ENCODE results near the gene WDPCP.

Gene WDPCP

DNA sequence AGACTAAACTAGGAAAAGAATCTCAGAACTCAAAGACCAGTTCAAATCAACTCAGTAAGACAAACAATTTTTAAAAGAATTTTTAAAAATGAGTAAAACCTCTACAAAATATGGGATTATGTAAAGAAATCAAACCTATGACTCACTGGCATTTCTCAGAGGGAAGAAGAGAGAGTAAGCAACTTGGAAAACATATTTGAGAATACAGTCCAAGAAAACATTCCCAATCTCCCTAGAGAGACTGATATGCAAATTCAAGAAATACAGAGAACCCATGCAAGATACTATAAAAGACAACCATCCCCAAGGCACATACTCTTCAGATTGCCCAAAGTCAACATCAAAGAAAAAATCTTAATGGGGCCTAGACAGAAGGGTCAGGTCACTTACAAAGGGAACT is 162.7 kb downstream of the WDPCP start:
- Histone ChIP-seq H3K4me3 (ENCODE audit: low read length) (no peak overlapping the region), H3K4me2 (ENCODE audit: low read length) (no peak overlapping the region), H3K27me3 (ENCODE audit: control insufficient read depth, low read length) (no peaks in the 10 kb centered on the region), H3F3A (ENCODE audit: control insufficient read depth, insufficient read depth) (no peaks in the 10 kb centered on the region), H3K36me3 (ENCODE audit: control insufficient read depth, low read length) (no peaks in the 10 kb centered on the region), H4K20me1 (ENCODE audit: control insufficient read depth, insufficient read depth, low read depth, low read length) (no peaks in the 10 kb centered on the region), H3K27ac (ENCODE audit: low read depth, low read length) (no peak overlapping the region), H3K9me2 (replicated peaks; ENCODE audit: control insufficient read depth, low read length) (no peaks in the 10 kb centered on the region), H3K9me3 (ENCODE audit: control insufficient read depth, insufficient read depth, low read length) (no peaks in the 10 kb centered on the region), H3K79me2 (ENCODE audit: control insufficient read depth, low read length) (no peaks in the 10 kb centered on the region), H3K4me1 (ENCODE audit: control insufficient read depth, low read length) (0 out of 2 replicates have a peak, but pooled peaks cover 3% of the 10 kb centered on the region)
- TF ChIP-seq, protein P1, sequence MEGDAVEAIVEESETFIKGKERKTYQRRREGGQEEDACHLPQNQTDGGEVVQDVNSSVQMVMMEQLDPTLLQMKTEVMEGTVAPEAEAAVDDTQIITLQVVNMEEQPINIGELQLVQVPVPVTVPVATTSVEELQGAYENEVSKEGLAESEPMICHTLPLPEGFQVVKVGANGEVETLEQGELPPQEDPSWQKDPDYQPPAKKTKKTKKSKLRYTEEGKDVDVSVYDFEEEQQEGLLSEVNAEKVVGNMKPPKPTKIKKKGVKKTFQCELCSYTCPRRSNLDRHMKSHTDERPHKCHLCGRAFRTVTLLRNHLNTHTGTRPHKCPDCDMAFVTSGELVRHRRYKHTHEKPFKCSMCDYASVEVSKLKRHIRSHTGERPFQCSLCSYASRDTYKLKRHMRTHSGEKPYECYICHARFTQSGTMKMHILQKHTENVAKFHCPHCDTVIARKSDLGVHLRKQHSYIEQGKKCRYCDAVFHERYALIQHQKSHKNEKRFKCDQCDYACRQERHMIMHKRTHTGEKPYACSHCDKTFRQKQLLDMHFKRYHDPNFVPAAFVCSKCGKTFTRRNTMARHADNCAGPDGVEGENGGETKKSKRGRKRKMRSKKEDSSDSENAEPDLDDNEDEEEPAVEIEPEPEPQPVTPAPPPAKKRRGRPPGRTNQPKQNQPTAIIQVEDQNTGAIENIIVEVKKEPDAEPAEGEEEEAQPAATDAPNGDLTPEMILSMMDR (IDR thresholded peaks at IDR 0.05; ENCODE audit: low read depth, low read length, poor library complexity, severe bottlenecking), result no peak
- no peak for TF ChIP-seq EZH2phosphoT487 (IDR thresholded peaks at IDR 0.05; ENCODE audit: borderline replicate concordance, low read length)

DNA sequence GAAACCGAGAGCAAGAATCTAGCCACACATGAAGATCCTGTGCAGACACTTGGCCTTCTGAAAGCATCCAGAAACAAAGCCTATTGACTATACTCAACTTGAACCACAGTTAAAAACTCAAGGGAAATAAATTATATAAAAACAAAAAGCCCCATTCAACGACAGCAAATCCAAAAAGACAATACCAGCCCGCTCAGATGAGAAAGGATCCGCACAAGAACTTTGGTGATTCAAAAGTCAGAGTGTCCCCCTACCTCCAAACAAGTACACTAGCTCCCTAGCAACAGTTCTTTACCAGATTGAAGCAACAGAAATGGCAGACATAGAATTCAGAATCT is 163.2 kb downstream of the WDPCP start:
- no peak overlapping the region for H3K4me2 ChIP-seq (ENCODE audit: low read length)
- TF ChIP-seq, protein P1 (IDR thresholded peaks at IDR 0.05; ENCODE audit: low read depth, low read length, poor library complexity, severe bottlenecking), result no peak
- TF ChIP-seq EZH2phosphoT487 (IDR thresholded peaks at IDR 0.05; ENCODE audit: borderline replicate concordance, low read length), result no peak
- H3F3A ChIP-seq (ENCODE audit: control insufficient read depth, insufficient read depth), result no peaks in the 10 kb centered on the region
- H3K27me3 ChIP-seq (ENCODE audit: control insufficient read depth, low read length), result no peaks in the 10 kb centered on the region
- H3K36me3 ChIP-seq (ENCODE audit: control insufficient read depth, low read length), result no peaks in the 10 kb centered on the region
- 0 out of 2 replicates have a peak, but pooled peaks cover 3% of the 10 kb centered on the region for H3K4me1 ChIP-seq (ENCODE audit: control insufficient read depth, low read length)
- H3K9me3 ChIP-seq (ENCODE audit: control insufficient read depth, insufficient read depth, low read length), result no peaks in the 10 kb centered on the region
- H4K20me1 ChIP-seq (ENCODE audit: control insufficient read depth, insufficient read depth, low read depth, low read length), result no peaks in the 10 kb centered on the region
- H3K79me2 ChIP-seq (ENCODE audit: control insufficient read depth, low read length), result no peaks in the 10 kb centered on the region
- no peaks in the 10 kb centered on the region for H3K9me2 ChIP-seq (replicated peaks; ENCODE audit: control insufficient read depth, low read length)
- H3K4me3 ChIP-seq (ENCODE audit: low read length), result no peak overlapping the region
- H3K27ac ChIP-seq (ENCODE audit: low read depth, low read length), result no peak overlapping the region

DNA sequence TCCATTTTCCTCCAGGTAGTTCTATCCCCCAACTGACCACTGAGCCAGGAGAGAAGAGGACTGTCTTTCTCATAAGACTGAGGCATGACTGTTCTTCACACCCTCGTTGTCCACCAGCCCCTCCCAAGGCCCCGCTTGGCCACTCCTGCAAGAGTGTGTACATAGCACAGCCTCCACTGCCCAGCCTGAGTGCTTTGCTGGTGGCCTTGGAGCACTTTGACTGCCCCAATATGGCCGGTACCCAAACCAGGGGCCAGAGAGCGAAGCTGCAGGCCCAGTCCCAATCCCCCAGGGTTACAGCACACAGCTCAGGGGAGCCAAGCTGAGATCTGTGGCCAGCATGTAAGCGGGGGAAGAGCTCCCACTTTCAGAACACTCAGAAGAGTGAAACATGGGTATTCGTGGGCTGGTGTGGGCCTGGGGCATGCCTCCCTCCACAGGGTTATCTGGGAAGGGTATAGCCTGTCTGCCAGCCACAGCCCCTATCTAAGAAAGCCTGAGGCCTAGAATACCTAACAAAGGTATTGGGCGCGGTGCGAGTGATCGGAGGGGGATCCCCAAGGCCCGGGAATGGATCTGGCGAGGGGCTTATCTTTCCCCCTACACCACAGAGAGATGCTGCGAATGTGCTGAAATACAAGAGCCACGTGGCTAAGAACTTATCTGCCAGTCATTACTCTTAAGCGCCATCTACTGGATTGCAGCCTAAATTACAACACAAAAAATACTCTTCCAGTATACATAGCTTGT is 163.8 kb downstream of the WDPCP start:
- Histone ChIP-seq H3K36me3 (ENCODE audit: control insufficient read depth, low read length) (no peaks in the 10 kb centered on the region), H3K9me2 (replicated peaks; ENCODE audit: control insufficient read depth, low read length) (no peaks in the 10 kb centered on the region), H3K79me2 (ENCODE audit: control insufficient read depth, low read length) (no peaks in the 10 kb centered on the region), H3K27me3 (ENCODE audit: control insufficient read depth, low read length) (no peaks in the 10 kb centered on the region), H3K27ac (ENCODE audit: low read depth, low read length) (no peak overlapping the region), H4K20me1 (ENCODE audit: control insufficient read depth, insufficient read depth, low read depth, low read length) (no peaks in the 10 kb centered on the region), H3K9me3 (ENCODE audit: control insufficient read depth, insufficient read depth, low read length) (no peaks in the 10 kb centered on the region), H3F3A (ENCODE audit: control insufficient read depth, insufficient read depth) (no peaks in the 10 kb centered on the region), H3K4me3 (ENCODE audit: low read length) (no peak overlapping the region), H3K4me2 (ENCODE audit: low read length) (no peak overlapping the region), H3K4me1 (ENCODE audit: control insufficient read depth, low read length) (0 out of 2 replicates have a peak, but pooled peaks cover 3% of the 10 kb centered on the region)
- TF ChIP-seq, protein P1 (IDR thresholded peaks at IDR 0.05; ENCODE audit: low read depth, low read length, poor library complexity, severe bottlenecking), result peak; percentile 85
- TF ChIP-seq EZH2phosphoT487 (IDR thresholded peaks at IDR 0.05; ENCODE audit: borderline replicate concordance, low read length), result no peak
